Trophoblast cell (in vitro differentiated cells and primary cell): ENCODE measurements around the gene PNMT.
A peak's percentile ranks its signal among the peaks of the same experiment; 100 is the strongest.

ENCODE experiments used
- DNase-seq, 2 donors: peaks; one replicate each; pipeline ENCODE4 v3.0.0-alpha.2; 2016
- H2AFZ ChIP-seq: 2 replicates; pipeline ENCODE4 v1.6.1; 2013; ENCODE audit warnings: low read length, moderate library complexity, mild to moderate bottlenecking; ENCODE audit not compliant: insufficient read depth, poor library complexity
- H2AK5ac ChIP-seq: 2 replicates; pipeline ENCODE4 v1.6.1; 2013; ENCODE audit warnings: mild to moderate bottlenecking, low read length
- H2BK120ac ChIP-seq: 2 replicates; pipeline ENCODE4 v1.6.1; 2013; ENCODE audit warnings: low read length, mild to moderate bottlenecking, moderate library complexity; ENCODE audit not compliant: insufficient read depth, poor library complexity
- H2BK12ac ChIP-seq: 2 replicates; pipeline ENCODE4 v1.6.1; 2013; ENCODE audit warnings: mild to moderate bottlenecking, low read length, moderate library complexity
- H2BK5ac ChIP-seq: 2 replicates; pipeline ENCODE4 v1.6.1; 2013; ENCODE audit warnings: low read length, low read depth, moderate library complexity, mild to moderate bottlenecking; ENCODE audit not compliant: poor library complexity
- H3K14ac ChIP-seq: 2 replicates; pipeline ENCODE4 v1.6.1; 2013; ENCODE audit warnings: mild to moderate bottlenecking, low read length
- H3K18ac ChIP-seq: 2 replicates; pipeline ENCODE4 v1.6.1; 2013; ENCODE audit warnings: mild to moderate bottlenecking, low read length
- H3K23ac ChIP-seq: 2 replicates; pipeline ENCODE4 v1.6.1; 2013; ENCODE audit warnings: low read length
- H3K27ac ChIP-seq: 2 replicates; pipeline ENCODE4 v1.5.1; 2013; ENCODE audit warnings: low read depth, mild to moderate bottlenecking, inconsistent platforms, low read length, moderate library complexity
- H3K27me3 ChIP-seq: 2 replicates; pipeline ENCODE4 v1.6.1; 2013; ENCODE audit warnings: inconsistent platforms, mild to moderate bottlenecking, low read length, moderate library complexity; ENCODE audit not compliant: insufficient read depth
- H3K36me3 ChIP-seq, 2 experiments: 1 replicate in 1 of 2; 2 replicates in 1 of 2; pipeline ENCODE4 v1.6.1; 2013; ENCODE audit warnings: low read length in 2 of 2, mild to moderate bottlenecking in 2 of 2, moderate library complexity in 1 of 2; ENCODE audit not compliant: insufficient read depth in 2 of 2, control insufficient read depth in 1 of 2
- H3K4ac ChIP-seq: 2 replicates; pipeline ENCODE4 v1.6.1; 2013; ENCODE audit warnings: low read depth, mild to moderate bottlenecking, low read length, moderate library complexity
- H3K4me1 ChIP-seq, 2 experiments: 1 replicate in 1 of 2; 2 replicates in 1 of 2; pipeline ENCODE4 v1.6.1; 2013; ENCODE audit warnings: low read length in 2 of 2, mild to moderate bottlenecking in 2 of 2, moderate library complexity in 1 of 2; ENCODE audit not compliant: insufficient read depth in 2 of 2, control insufficient read depth in 1 of 2
- H3K4me2 ChIP-seq: 2 replicates; pipeline ENCODE4 v1.6.1; 2013; ENCODE audit warnings: inconsistent platforms, mild to moderate bottlenecking, low read length, moderate library complexity
- H3K4me3 ChIP-seq: 2 replicates; pipeline ENCODE4 v1.5.1; 2013; ENCODE audit warnings: mild to moderate bottlenecking, low read depth, low read length, inconsistent platforms
- H3K79me1 ChIP-seq: one replicate; pipeline ENCODE4 v1.6.1; 2013; ENCODE audit warnings: low read length
- H3K79me2 ChIP-seq: 2 replicates; pipeline ENCODE4 v1.6.1; 2013; ENCODE audit warnings: low read length, mild to moderate bottlenecking; ENCODE audit not compliant: control insufficient read depth, insufficient read depth, poor library complexity
- H3K9ac ChIP-seq: 2 replicates; pipeline ENCODE4 v1.6.1; 2013; ENCODE audit warnings: mild to moderate bottlenecking, low read length
- H3K9me3 ChIP-seq: 2 replicates; pipeline ENCODE4 v1.6.1; 2013; ENCODE audit warnings: low read depth, mild to moderate bottlenecking, control low read depth, inconsistent platforms, low read length; ENCODE audit not compliant: insufficient read depth
- H4K12ac ChIP-seq: 2 replicates; pipeline ENCODE4 v1.6.1; 2013; ENCODE audit warnings: low read depth, mild to moderate bottlenecking, low read length, moderate library complexity
- H4K8ac ChIP-seq: 2 replicates; pipeline ENCODE4 v1.6.1; 2013; ENCODE audit warnings: low read depth, mild to moderate bottlenecking, low read length, moderate library complexity
- H4K91ac ChIP-seq: one replicate; pipeline ENCODE4 v1.6.1; 2013; ENCODE audit warnings: low read depth, mild to moderate bottlenecking, low read length, moderate library complexity
- WGBS: extraction: QIAGEN DNeasy Blood & Tissue Kit; methylation state at CpG from one replicate; pipeline ENCODE4 v1.1.7; 2013; ENCODE audit warnings: missing lambda C conversion rate; ENCODE audit not compliant: insufficient read length, insufficient coverage; ENCODE audit errors: extremely low coverage; 5-methylcytosine and 5-hydroxymethylcytosine counted together

PNMT gene

DNA sequence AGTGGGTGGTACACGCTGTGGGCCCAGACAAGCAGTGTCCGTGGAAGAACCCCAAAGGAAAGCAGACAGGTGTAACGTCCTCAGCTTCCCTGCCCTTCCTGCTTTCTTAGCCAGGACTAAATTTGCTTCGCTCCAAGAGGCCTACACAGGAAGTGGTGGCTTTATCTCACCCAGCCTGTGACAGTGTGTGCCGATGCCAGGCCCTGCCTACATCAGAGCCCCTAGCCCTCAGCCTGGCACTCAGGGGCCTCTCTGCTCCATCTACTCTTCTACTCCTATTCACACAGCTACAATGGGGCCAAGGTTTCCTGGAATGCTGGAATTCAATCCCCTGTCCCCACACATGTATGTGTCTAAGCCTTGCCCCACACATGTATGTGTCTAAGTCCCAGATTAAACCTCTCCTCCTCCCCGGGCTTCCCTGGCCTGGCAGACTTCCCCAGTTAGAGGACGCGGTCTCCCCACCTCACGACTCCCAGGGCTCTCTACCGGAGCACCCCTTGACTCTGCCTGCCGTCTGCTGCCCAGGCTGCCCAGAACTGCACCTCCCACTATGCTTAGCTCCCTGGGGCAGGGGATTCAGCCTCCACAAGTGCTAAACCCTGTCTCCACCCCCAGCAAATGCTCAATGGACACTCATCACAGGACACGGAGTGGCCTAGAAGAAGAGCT lies 11.4 kb downstream of the PNMT start:
- no peak overlapping the region for H3K4me3 ChIP-seq
- peaks cover 3% of the 10 kb centered on the region for H3K79me1 ChIP-seq
- no CpG with 5 or more reads among the region's 12 CpGs for WGBS
- peaks cover 9 to 11% of the 10 kb centered on the region in 2 experiments for H3K4me1 ChIP-seq
- peaks cover 2% of the 10 kb centered on the region for H3K9me3 ChIP-seq
- H3K4me2 ChIP-seq: no peak overlapping the region
- H2AFZ ChIP-seq: no peak overlapping the region
- H2BK12ac ChIP-seq: no peak overlapping the region
- no peaks in the 10 kb centered on the region for H3K27me3 ChIP-seq
- no peaks in the 10 kb centered on the region for H3K79me2 ChIP-seq
- H4K8ac ChIP-seq: no peak overlapping the region
- H3K9ac ChIP-seq: no peak overlapping the region
- no peak overlapping the region for H2BK5ac ChIP-seq
- peak overlapping the region; percentile 65 for H4K12ac ChIP-seq
- H2AK5ac ChIP-seq: no peak overlapping the region
- DNase-seq: no peak
- no peak overlapping the region for H2BK120ac ChIP-seq
- H3K36me3 ChIP-seq: no peaks in the 10 kb centered on the region
- no peak overlapping the region for H3K14ac ChIP-seq
- no peak overlapping the region for H3K18ac ChIP-seq
- H3K23ac ChIP-seq: no peak overlapping the region
- no peak overlapping the region for H3K27ac ChIP-seq
- H3K4ac ChIP-seq: no peak overlapping the region
- no peak overlapping the region for H4K91ac ChIP-seq

DNA sequence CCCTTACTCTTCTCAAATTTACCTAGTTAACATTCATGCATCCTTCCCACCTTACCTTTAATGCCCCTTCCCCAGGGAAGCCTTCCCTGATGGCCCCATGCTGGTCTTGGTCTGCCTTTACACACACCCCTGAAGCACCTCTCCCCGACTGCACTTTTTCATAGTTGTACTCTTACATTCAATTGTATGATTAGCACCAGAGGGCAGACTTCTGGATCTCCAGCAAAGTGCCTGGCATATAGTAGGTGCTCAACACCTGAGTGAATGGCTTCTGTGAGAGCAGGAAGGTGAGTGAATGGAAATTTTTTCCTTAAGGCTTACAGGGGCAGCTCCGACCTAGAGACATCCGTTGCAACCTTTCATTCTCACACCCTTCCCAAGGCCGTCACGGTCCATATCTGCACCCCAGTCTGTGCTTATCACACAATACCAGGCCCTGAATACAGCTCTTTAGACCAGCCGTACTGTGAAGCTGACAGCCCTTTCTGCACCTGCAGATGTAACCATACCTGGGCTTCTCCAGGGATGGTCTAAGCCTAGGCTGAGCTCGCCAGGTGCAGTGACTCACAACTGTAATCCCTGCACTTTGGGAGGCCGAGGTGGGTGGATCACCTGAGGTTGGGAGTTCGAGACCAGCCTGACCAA lies 15.2 kb downstream of the PNMT start:
- peaks cover 5% of the 10 kb centered on the region for H3K79me2 ChIP-seq
- no peaks in the 10 kb centered on the region for H3K27me3 ChIP-seq
- H3K36me3 ChIP-seq: no peaks in the 10 kb centered on the region
- H3K23ac ChIP-seq: no peak overlapping the region
- H3K27ac ChIP-seq: no peak overlapping the region
- H3K18ac ChIP-seq: no peak overlapping the region
- peaks cover 7% of the 10 kb centered on the region for H3K79me1 ChIP-seq
- H2BK12ac ChIP-seq: no peak overlapping the region
- H3K9me3 ChIP-seq: no peaks in the 10 kb centered on the region
- no peak overlapping the region for H3K9ac ChIP-seq
- H2AK5ac ChIP-seq: no peak overlapping the region
- no peak overlapping the region for H4K8ac ChIP-seq
- peaks cover under 1% of the 10 kb centered on the region in 2 experiments for H3K4me1 ChIP-seq
- no peak overlapping the region for H3K4me3 ChIP-seq
- no peak overlapping the region for H2BK5ac ChIP-seq
- H4K12ac ChIP-seq: no peak overlapping the region
- no peak overlapping the region for H3K14ac ChIP-seq
- WGBS: no CpG with 5 or more reads among the region's 9 CpGs
- DNase-seq: no peak
- H2BK120ac ChIP-seq: no peak overlapping the region
- no peak overlapping the region for H4K91ac ChIP-seq
- H3K4me2 ChIP-seq: no peak overlapping the region
- no peak overlapping the region for H3K4ac ChIP-seq
- H2AFZ ChIP-seq: no peak overlapping the region

DNA sequence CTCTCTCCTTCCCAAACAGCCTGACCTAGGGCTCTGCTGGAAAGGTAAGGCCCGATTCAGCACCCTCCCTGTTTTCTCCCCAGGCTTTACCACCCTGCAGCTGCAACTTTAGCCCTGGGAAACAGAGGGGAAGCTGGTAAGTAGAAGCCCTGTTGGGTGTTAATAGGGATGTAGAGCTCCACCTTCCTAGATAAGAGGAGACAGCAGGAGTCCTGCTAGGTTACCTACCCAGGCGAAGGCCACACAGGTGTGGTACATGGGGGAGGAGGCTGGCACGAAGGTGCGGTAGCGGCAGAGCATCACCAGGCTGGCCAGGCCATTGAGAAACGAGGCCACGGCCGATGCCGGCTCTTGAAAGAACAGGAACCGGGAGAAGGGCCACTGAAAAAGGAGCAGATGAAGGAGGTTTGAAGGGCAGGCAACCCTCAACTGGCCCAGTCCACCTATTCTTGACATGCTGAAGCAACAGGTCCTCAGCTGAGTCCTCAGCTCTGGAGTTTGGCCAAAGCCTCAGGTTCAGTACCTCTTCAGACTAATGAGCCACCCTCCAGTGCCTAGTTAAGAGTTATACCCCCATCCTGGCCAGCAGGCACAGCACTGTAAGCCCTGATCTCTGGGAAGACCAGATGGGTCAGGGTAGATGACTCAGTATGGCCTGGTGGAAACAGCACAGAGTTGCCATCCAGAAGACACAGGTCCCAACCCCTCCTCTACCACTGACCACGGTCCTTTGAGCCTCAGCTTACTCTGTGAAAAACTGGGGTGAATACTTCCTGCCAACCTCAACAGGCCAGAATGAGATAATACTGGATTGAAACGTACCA lies 16.3 kb downstream of the PNMT start:
- H3K4ac ChIP-seq: no peak overlapping the region
- H3K9me3 ChIP-seq: no peaks in the 10 kb centered on the region
- H3K79me1 ChIP-seq: peaks cover 7% of the 10 kb centered on the region
- no peak overlapping the region for H3K4me3 ChIP-seq
- no peaks in the 10 kb centered on the region for H3K36me3 ChIP-seq
- H4K12ac ChIP-seq: no peak overlapping the region
- H4K8ac ChIP-seq: no peak overlapping the region
- H3K4me2 ChIP-seq: no peak overlapping the region
- no peak overlapping the region for H2AFZ ChIP-seq
- no peak overlapping the region for H3K23ac ChIP-seq
- no peak overlapping the region for H4K91ac ChIP-seq
- no peak overlapping the region for H3K18ac ChIP-seq
- no peak overlapping the region for H2BK12ac ChIP-seq
- WGBS: no CpG with 5 or more reads among the region's 12 CpGs
- no peak for DNase-seq
- H3K9ac ChIP-seq: no peak overlapping the region
- H2BK120ac ChIP-seq: no peak overlapping the region
- H2AK5ac ChIP-seq: no peak overlapping the region
- H3K14ac ChIP-seq: no peak overlapping the region
- peaks cover 5% of the 10 kb centered on the region for H3K79me2 ChIP-seq
- peaks cover 3 to 5% of the 10 kb centered on the region in 2 experiments for H3K4me1 ChIP-seq
- H2BK5ac ChIP-seq: no peak overlapping the region
- H3K27me3 ChIP-seq: no peaks in the 10 kb centered on the region
- H3K27ac ChIP-seq: no peak overlapping the region

DNA sequence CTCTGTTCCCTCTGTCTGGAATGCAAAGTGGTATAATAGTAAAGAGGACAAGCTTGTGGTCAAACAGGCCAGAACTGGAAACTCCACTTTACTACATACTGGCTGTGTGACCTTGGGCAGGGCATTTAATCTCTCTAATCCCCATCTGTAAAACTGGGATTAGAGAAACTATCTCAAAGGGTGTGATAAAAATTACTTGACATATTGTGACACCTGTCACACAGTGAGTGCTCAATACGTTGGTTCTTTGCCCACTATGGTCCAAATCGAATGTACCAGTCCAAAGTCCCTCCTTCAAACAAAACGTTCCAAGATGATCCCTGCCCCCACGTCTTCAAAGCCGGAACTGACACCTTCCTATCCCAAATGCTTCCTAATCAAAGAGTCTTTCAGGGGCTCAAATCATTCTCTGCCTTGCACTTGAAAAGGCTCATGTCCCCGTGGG lies 18.9 kb downstream of the PNMT start:
- Histone ChIP-seq H4K12ac (no peak overlapping the region), H3K23ac (no peak overlapping the region), H3K27me3 (no peaks in the 10 kb centered on the region), H2BK120ac (no peak overlapping the region), H3K14ac (no peak overlapping the region), H4K91ac (no peak overlapping the region), H2AFZ (peak overlapping the region; percentile 10), H3K4me3 (no peak overlapping the region), H3K36me3 (no peaks in the 10 kb centered on the region), H2BK5ac (no peak overlapping the region), H3K79me2 (peaks cover 5% of the 10 kb centered on the region), H3K18ac (no peak overlapping the region), H2AK5ac (no peak overlapping the region), H4K8ac (peak overlapping the region; percentile 97), H3K4ac (no peak overlapping the region), H3K4me1 (peaks cover 3 to 5% of the 10 kb centered on the region in 2 experiments), H3K79me1 (peaks cover 7% of the 10 kb centered on the region), H2BK12ac (no peak overlapping the region), H3K9ac (no peak overlapping the region), H3K9me3 (no peaks in the 10 kb centered on the region), H3K27ac (no peak overlapping the region), H3K4me2 (peak overlapping the region; percentile 42)
- no CpG with 5 or more reads among the region's 6 CpGs for WGBS
- DNase-seq: peak in 1 of 2 donors; percentile 74
